HG03521 (cell line): ENCODE data around the gene DPP6.

Experiments
- ATAC-seq: cut with Tn5 transposase; IDR thresholded peaks from one replicate; pipeline ENCODE4 v1.9.1; 2021; ENCODE audit warnings: mild to moderate bottlenecking, moderate library complexity; ENCODE audit not compliant: unreplicated experiment

DPP6 gene

GRCh38 chr7:154217688-154218340, 165.6 kb downstream of the DPP6 start:
- no peak for ATAC-seq

- ATAC-seq, result no peak
Measured at GRCh38 chr7:154231732-154232131, 179.5 kb downstream of the DPP6 start.

GRCh38 chr7:154232700-154233099, 180.5 kb downstream of the DPP6 start:
- ATAC-seq, result no peak

GRCh38 chr7:154241988-154242387, 189.8 kb downstream of the DPP6 start:
- ATAC-seq, result no peak

GRCh38 chr7:154242709-154243108, 190.5 kb downstream of the DPP6 start:
- ATAC-seq, result no peak

GRCh38 chr7:154252046-154252445, 199.8 kb downstream of the DPP6 start:
- ATAC-seq, result no peak

GRCh38 chr7:154253810-154254209, 201.6 kb downstream of the DPP6 start:
- ATAC-seq, result no peak

GRCh38 chr7:154255324-154255723, 203.1 kb downstream of the DPP6 start:
- ATAC-seq, result no peak

GRCh38 chr7:154256150-154256549, 204.0 kb downstream of the DPP6 start:
- no peak for ATAC-seq

- no peak for ATAC-seq
Measured at GRCh38 chr7:154259396-154259795, 207.2 kb downstream of the DPP6 start.

GRCh38 chr7:154287356-154287755, 235.2 kb downstream of the DPP6 start:
- no peak for ATAC-seq

- no peak for ATAC-seq
Measured at GRCh38 chr7:154289119-154289518, 236.9 kb downstream of the DPP6 start.

- ATAC-seq, result no peak
Measured at GRCh38 chr7:154296443-154296842, 244.2 kb downstream of the DPP6 start.

- ATAC-seq, result no peak
Measured at GRCh38 chr7:154299736-154300135, 247.5 kb downstream of the DPP6 start.

GRCh38 chr7:154302380-154302779, 250.2 kb downstream of the DPP6 start:
- no peak for ATAC-seq

- ATAC-seq, result no peak
Measured at GRCh38 chr7:154304231-154304630, 252.0 kb downstream of the DPP6 start.

- ATAC-seq, result no peak
Measured at GRCh38 chr7:154304740-154305700, 252.8 kb downstream of the DPP6 start.

- ATAC-seq, result no peak
Measured at GRCh38 chr7:154306036-154306435, 253.8 kb downstream of the DPP6 start.

- no peak for ATAC-seq
Measured at GRCh38 chr7:154308928-154309327, 256.7 kb downstream of the DPP6 start.

- ATAC-seq, result no peak
Measured at GRCh38 chr7:154310114-154310513, 257.9 kb downstream of the DPP6 start.

- no peak for ATAC-seq
Measured at GRCh38 chr7:154324196-154324595, 272.0 kb downstream of the DPP6 start.

- no peak for ATAC-seq
Measured at GRCh38 chr7:154326421-154326820, 274.2 kb downstream of the DPP6 start.
